ENCODE results near the gene CENPVL3.

DNA sequence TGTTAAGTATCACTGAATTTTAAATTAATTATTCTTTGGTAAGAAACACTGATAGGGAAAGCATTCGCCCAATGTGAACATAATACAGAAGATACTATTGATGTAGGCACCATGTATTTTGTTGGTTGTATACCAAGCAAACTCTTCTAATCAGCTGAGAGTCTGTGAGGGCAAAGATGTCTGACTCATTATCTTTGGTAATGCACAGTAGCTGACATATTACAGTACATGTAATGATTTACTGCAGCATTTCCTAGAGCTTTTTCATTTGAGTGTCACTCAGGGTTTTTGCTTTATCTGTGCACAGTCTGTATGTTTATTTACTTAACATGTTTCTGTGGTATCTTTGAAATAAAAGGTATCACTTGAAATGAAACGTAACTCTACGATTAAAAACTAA lies 49.2 kb downstream of the CENPVL3 start:
- TF ChIP-seq CTCF (IDR thresholded peaks at IDR 0.05) (no peak), POLR2A (IDR thresholded peaks at IDR 0.05) (no peak)

All from right lobe of liver (tissue), 4 donors.